ENCODE data around the gene CHGA. TPM values are rescaled to one million over a fixed set of nuclear protein-coding genes. Genes with fewer than 3 reads are reported as not detected.
A peak's percentile ranks its signal among the peaks of the same experiment; 100 is the strongest.

CHGA gene
- total and polyA plus RNA-seq, 2 of the 13 experiments (the other 11 are each of a cell fraction or from before 2014, with no cell fraction given): not detected

GRCh38 chr14:92942976-92943710, 20.2 kb downstream of the CHGA start:
- intact Hi-C loops (cut with micrococcal nuclease; ENCODE audit: unreplicated experiment): no loop called here
- WGBS (ENCODE audit: low lambda C conversion rate): 97% methylated on average over 22 of the region's 30 CpGs
- in situ Hi-C loops (cut with HindIII; ENCODE audit: extremely low pct_ligation_motif_present, low pct_unique_long_range_greater_than_20kb): no loop called here
- Histone ChIP-seq H2AFZ (ENCODE audit: low read length) (no peak overlapping the region), H3K4me3 (replicated peaks in 1 of 3; ENCODE audit: insufficient read depth in 1 of 3, low read depth in 2 of 3, low read length in 3 of 3) (no peak overlapping the region), H4K20me1 (ENCODE audit: insufficient read depth, low read length) (no peaks in the 10 kb centered on the region), H3K27me3 (ENCODE audit: control insufficient read depth in 1 of 2, insufficient read depth in 2 of 2, low read length in 2 of 2) (no peaks in the 10 kb centered on the region), H3K9me3 (ENCODE audit: low read length) (no peaks in the 10 kb centered on the region), H3K27ac (ENCODE audit: extremely low read length, insufficient read depth, low read length) (no peak overlapping the region), H3K4me1 (ENCODE audit: insufficient read depth, low read length) (no peaks in the 10 kb centered on the region), H3K36me3 (replicated peaks in 1 of 2; ENCODE audit: control insufficient read depth in 1 of 2, insufficient read depth in 2 of 2, low read length in 2 of 2) (peaks cover 2 to 4% of the 10 kb centered on the region in 2 experiments; a peak in 3 of 5 replicates), H3K79me2 (ENCODE audit: insufficient read depth, low read length) (no peaks in the 10 kb centered on the region), H3K9ac (ENCODE audit: insufficient read depth, low read depth, low read length) (no peak overlapping the region), H3K4me2 (ENCODE audit: low read depth, low read length) (no peak overlapping the region)
- BruUV-seq (replicated peaks): no TSS peak
- DNase-seq (ENCODE audit: low spot score): no peak
- FAIRE-seq: no peak
- CTCF ChIA-PET (ENCODE audit: low intra/inter-chr PET ratio, low total read pairs): no interaction called here
- ATAC-seq: no peak
- TF ChIP-seq SIN3B (IDR thresholded peaks at IDR 0.05; ENCODE audit: low read length): no peak
- TF ChIP-seq, protein P1, sequence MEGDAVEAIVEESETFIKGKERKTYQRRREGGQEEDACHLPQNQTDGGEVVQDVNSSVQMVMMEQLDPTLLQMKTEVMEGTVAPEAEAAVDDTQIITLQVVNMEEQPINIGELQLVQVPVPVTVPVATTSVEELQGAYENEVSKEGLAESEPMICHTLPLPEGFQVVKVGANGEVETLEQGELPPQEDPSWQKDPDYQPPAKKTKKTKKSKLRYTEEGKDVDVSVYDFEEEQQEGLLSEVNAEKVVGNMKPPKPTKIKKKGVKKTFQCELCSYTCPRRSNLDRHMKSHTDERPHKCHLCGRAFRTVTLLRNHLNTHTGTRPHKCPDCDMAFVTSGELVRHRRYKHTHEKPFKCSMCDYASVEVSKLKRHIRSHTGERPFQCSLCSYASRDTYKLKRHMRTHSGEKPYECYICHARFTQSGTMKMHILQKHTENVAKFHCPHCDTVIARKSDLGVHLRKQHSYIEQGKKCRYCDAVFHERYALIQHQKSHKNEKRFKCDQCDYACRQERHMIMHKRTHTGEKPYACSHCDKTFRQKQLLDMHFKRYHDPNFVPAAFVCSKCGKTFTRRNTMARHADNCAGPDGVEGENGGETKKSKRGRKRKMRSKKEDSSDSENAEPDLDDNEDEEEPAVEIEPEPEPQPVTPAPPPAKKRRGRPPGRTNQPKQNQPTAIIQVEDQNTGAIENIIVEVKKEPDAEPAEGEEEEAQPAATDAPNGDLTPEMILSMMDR (CRISPR knock-in tag; IDR thresholded peaks at IDR 0.05): 0 out of 2 replicates have a peak, but pooled peaks have one; percentile 19
- POLR2A ChIA-PET: no interaction called here

GRCh38 chr14:92943855-92944570, 21.1 kb downstream of the CHGA start:
- CTCF ChIA-PET (ENCODE audit: low intra/inter-chr PET ratio, low total read pairs): no interaction called here
- Histone ChIP-seq H3K36me3 (replicated peaks in 1 of 2; ENCODE audit: control insufficient read depth in 1 of 2, insufficient read depth in 2 of 2, low read length in 2 of 2) (peaks cover 2 to 4% of the 10 kb centered on the region in 2 experiments; a peak in 3 of 5 replicates), H3K79me2 (ENCODE audit: insufficient read depth, low read length) (no peaks in the 10 kb centered on the region), H3K4me3 (replicated peaks in 1 of 3; ENCODE audit: insufficient read depth in 1 of 3, low read depth in 2 of 3, low read length in 3 of 3) (no peak overlapping the region), H3K9me3 (ENCODE audit: low read length) (no peaks in the 10 kb centered on the region), H2AFZ (ENCODE audit: low read length) (no peak overlapping the region), H3K27me3 (ENCODE audit: control insufficient read depth in 1 of 2, insufficient read depth in 2 of 2, low read length in 2 of 2) (no peaks in the 10 kb centered on the region), H3K4me2 (ENCODE audit: low read depth, low read length) (no peak overlapping the region), H4K20me1 (ENCODE audit: insufficient read depth, low read length) (no peaks in the 10 kb centered on the region), H3K27ac (ENCODE audit: extremely low read length, insufficient read depth, low read length) (no peak overlapping the region), H3K4me1 (ENCODE audit: insufficient read depth, low read length) (no peaks in the 10 kb centered on the region), H3K9ac (ENCODE audit: insufficient read depth, low read depth, low read length) (no peak overlapping the region)
- ATAC-seq (no peak; the same call in 2 of the 3 replicates), DNase-seq (ENCODE audit: low spot score) (no peak), FAIRE-seq (no peak)
- intact Hi-C loops (cut with micrococcal nuclease; ENCODE audit: unreplicated experiment) (no loop called here), in situ Hi-C loops (cut with HindIII; ENCODE audit: extremely low pct_ligation_motif_present, low pct_unique_long_range_greater_than_20kb) (no loop called here)
- TF ChIP-seq, protein P1 (CRISPR knock-in tag; IDR thresholded peaks at IDR 0.05): no peak
- TF ChIP-seq ZIK1 (CRISPR knock-in tag; IDR thresholded peaks at IDR 0.05; ENCODE audit: borderline replicate concordance, low read depth) (no peak), XBP1 (CRISPR knock-in tag; IDR thresholded peaks at IDR 0.05) (no peak), HNRNPK (IDR thresholded peaks at IDR 0.05; ENCODE audit: low read depth, low read length, poor library complexity, severe bottlenecking) (no peak), ZNF678 (CRISPR knock-in tag; IDR thresholded peaks at IDR 0.05) (no peak), THAP11 (CRISPR knock-in tag; IDR thresholded peaks at IDR 0.05) (no peak), KAT2B (IDR thresholded peaks at IDR 0.05; ENCODE audit: borderline replicate concordance, low read depth, low read length) (no peak)
- WGBS (ENCODE audit: low lambda C conversion rate): 92% methylated on average over 16 of the region's 17 CpGs
- POLR2A ChIA-PET: no interaction called here
- no TSS peak for BruUV-seq (replicated peaks)
